GM18498 (cell line): ENCODE results near the gene CCDC159.

Experiments
- ATAC-seq: cut with Tn5 transposase; IDR thresholded peaks from one replicate; pipeline ENCODE4 v1.9.1; 2021; ENCODE audit warnings: mild to moderate bottlenecking, moderate library complexity; ENCODE audit not compliant: unreplicated experiment

CCDC159 gene

DNA sequence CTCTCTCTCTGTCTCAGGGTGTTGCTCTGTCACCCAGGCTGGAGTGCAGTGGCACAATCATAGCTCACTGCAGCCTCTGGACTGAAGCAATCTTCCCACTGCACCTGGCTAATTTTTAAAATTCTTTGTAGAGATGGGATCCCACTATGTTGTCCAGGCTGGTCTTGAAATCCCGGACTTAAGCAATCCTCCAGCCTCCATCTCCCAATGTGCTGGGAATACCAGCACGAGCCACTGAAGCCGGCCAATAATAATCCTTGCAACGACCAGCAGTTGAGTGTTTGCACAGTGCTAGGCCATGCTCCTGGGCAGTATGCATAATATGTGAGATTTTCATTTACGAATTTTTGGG, 38.4 kb downstream of the CCDC159 start:
- no peak for ATAC-seq

DNA sequence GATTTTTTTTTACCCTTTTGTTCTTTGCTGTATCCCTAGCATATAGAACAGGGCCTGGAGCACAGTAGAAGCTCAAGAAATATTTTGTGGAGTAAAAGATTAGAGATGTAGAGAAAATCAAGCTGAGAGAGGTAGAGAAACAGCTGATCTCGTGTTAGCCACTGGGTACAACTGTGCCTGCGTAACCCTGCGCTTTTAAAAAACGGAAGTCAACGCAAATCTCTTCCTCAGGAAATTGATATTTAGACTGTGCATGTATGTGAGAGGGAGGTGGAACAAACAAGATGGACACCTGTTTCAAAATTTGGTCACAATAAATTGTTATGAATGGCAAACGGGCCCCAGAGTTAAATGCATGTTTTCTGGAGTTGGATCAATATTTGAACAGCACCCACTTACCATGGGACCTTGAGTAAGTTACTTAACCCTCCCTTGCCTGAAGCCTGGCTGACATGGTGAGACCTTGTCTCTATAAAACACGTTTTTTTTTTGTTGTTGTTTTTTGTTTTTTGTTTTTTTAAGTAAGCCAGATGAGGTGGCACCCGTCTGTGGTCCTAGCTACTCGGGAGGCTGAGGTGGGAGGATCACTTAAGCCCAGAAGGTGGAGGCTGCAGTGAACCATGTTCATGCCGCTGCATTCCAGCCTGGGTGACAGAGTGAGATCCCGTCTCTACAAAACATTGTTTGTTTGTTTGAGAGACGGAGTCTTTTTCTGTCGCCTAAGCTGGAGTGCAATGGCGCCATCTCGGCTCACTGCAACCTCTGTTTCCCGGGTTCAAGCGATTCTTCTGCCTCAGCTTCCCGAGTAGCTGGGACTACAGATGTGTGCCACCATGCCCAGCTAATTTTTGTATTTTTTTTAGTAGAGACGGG, 41.1 kb downstream of the CCDC159 start:
- ATAC-seq: no peak

DNA sequence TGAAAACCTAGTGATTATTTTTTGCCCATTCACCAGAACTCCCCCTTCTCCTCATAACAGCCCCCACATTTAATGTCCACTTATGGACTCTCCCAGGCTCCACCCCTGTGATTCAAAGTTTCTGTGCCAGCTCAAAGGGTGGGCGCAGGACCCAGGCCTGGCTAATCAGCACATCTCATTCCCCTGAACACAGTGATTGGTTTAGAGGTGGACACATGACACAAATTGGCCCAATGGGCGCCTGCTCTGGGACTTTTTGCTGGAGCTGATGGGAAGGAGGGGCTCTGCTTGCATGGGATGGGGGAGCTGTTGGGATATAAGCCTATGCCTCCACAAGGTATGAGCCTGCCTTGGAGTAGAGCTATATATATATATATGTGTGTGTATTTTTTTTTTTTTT, 44.0 kb downstream of the CCDC159 start:
- no peak for ATAC-seq

DNA sequence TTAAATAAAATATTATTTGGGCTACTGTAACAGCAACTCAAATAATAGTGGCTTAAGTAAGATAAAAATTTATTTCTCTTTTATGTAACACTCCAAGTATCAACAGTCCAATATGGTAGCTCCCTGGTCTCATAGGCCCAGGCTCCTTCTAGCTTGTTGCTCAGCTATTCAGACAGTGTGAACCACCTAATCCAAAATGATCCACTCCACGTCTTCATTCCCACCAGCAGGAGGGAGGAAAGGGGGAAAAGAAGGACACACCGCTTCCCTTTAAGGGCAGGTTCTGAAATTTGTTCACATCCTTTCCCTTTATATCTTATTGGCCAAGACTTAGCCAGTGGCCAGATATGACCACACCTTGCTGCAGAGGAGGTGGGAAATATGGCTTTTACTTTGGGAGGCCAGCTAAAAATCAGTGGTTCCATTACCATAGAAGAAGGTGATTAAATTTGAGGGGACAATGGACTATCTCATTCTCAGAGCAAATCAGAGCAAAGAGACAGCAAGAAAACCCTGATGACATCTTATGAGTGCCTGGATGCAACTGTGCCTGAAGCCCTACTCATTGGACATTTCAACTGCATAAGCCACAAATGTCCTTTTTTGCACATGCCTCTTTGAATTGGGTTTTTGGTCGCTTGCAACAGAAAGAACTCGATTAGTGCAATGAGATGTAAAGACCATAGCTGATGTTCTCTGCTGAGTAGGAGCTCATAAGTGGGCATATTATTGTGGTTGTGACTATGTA, 44.8 kb downstream of the CCDC159 start:
- ATAC-seq: no peak

DNA sequence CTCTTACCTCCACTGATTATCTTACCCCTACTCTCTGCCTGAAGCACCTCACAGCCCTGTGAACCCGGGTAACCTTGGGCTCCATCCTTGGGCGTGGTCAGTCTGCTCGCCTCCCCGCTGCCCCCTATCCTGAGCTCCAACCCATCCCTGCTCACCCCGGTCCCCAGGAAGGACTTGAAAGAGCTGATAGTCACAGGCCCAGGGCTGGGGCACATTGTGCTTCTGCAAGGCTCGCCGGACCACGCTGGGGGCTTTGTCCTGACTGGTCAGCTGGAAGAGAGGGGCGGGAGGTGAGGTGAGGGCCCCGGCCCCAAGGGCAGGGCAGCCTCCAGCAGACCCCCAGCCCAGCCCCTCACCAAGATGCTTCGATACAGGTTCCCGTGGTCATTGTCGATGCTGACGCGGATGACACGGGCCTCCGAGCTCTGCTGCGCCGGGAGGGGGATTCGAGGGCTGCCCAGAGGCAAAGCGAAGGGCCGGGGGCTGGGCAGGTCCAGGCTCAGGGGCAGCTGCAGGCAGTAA, 50.8 kb downstream of the CCDC159 start:
- ATAC-seq: no peak

DNA sequence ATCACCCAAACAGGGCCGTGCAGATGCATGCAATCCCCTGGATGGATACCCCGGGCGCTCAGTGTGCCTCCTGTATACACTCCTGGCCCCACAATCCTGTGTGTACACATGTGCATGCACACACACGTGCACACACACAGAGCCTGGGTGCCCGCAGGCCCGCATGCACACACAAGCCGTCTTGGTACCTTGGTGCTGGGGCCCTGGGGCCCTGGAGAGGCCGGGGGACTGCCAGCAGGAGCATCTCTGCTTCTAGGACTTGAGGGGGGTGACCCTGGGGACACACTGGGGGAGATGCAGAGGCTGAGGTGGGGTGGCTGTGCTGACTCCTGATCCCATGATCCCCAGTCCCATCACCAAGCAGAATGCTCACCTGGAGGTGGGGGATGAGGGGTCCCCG, 53.3 kb downstream of the CCDC159 start:
- ATAC-seq: no peak

DNA sequence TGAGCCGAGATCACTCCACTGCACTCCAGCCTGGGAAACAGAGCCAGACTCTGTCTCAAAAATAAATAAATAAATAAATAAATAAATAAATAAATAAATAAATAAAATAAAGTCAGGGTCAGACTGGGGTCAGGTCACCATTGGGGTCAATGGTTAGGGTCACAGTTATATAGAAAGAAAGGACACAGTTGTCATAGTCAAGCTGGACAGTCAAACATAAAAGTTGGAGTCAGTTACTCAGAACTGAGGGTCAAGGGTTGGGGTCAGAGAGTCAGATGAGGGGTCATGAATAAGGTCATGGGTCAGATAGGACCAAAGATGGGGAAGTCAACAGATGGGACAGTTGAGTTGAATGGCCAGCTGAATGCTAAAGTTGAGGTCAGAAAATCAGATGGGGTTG, 54.5 kb downstream of the CCDC159 start:
- ATAC-seq: no peak

DNA sequence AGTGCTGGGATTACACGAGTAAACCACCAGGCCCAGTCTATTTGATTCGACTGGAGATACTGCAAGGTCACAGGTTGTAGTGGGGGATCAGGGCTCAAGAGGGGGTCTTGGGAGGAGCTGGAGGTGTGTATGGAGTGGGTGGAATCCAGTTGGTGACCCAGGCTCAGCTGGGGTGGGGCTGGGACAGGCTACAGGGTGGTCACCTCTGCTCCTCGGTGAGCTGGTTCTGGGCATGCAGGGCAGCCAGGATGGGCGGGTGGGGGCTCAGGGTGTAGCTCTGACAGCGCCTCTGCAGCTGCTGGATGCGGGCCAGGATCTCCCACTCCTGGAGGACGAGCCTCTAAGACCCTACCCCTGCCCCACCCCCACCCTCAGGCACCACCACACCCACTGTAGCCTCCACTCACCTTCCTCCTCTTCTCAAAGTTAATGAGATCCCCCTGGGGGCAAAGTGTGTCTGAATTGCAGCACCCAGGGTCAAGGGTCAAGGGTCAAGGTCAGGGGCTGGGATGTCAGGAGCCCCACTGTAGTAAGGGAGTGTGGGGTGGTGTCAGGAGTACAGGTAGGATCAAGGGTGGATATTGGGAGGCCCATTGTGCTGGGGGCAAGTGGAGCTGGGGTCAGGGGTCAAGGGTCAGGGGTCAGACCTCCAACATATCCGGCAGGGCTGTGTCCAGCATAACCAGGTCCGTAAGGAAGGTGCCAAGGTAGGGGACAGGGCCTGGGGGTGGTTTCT, 55.7 kb downstream of the CCDC159 start:
- ATAC-seq: no peak
